PC-9 (cell line): ENCODE results near the gene DENND1A. TPM values are rescaled to one million over a fixed set of nuclear protein-coding genes. Genes with fewer than 3 reads are reported as not detected.

Source experiments
- BruUV-seq: library from RNA; stranded (reverse); fragments of 400-500 nt; replicated peaks from 2 replicates; lab custom pipeline; 2021; lab: Mats Ljungman, UMichigan
- CTCF ChIA-PET: fragments of 300-600 bp; sonication (Branson Sonifier 250); formaldehyde crosslinking; loops from one replicate; lab custom pipeline; 2022; ENCODE audit warnings: antibody characterized with exemption; lab: Charles Lee
- POLR2A ChIA-PET: fragments of 300-600 bp; sonication (Branson Sonifier 250); formaldehyde crosslinking; loops from one replicate; lab custom pipeline; 2022; ENCODE audit warnings: antibody characterized with exemption; ENCODE audit not compliant: unreplicated experiment; lab: Charles Lee
- DNase-seq, 2 experiments: peaks; one replicate each; pipeline versions ENCODE4 v3.0.0 to v3.0.0-alpha.2; 2015 to 2022; ENCODE audit warnings: mixed read lengths in 1 of 2
- H2AFZ ChIP-seq: fragments of 200-600 bp; sonication (generic); 2 replicates; pipeline ENCODE4 v1.8.1; 2017; ENCODE audit warnings: antibody characterized with exemption
- H3F3A ChIP-seq: fragments of 200-600 bp; sonication (generic); 2 replicates; pipeline ENCODE4 v1.8.1; 2017; ENCODE audit warnings: antibody characterized with exemption, mild to moderate bottlenecking, low read depth; ENCODE audit not compliant: insufficient read depth
- H3K27ac ChIP-seq: fragments of 200-600 bp; sonication (generic); 2 replicates; pipeline ENCODE4 v1.6.1; 2016; ENCODE audit warnings: mixed run types
- H3K27me3 ChIP-seq: fragments of 200-600 bp; sonication (generic); 2 replicates; pipeline ENCODE4 v1.6.1; 2016; ENCODE audit warnings: low read depth, mixed run types; ENCODE audit not compliant: insufficient read depth
- H3K36me3 ChIP-seq: fragments of 200-600 bp; sonication (generic); 2 replicates; pipeline ENCODE4 v1.6.1; 2016; ENCODE audit warnings: low read depth, mixed run types
- H3K4me1 ChIP-seq: fragments of 200-600 bp; sonication (generic); replicated peaks from 2 replicates; pipeline ENCODE4 v1.6.1; 2016; ENCODE audit warnings: mixed run types; ENCODE audit not compliant: insufficient read depth
- H3K4me2 ChIP-seq: fragments of 200-600 bp; sonication (generic); 2 replicates; pipeline ENCODE4 v1.6.1; 2017; ENCODE audit warnings: mixed run types
- H3K4me3 ChIP-seq: fragments of 200-600 bp; sonication (generic); 2 replicates; pipeline ENCODE4 v1.6.1; 2016; ENCODE audit warnings: mixed run types
- H3K79me2 ChIP-seq: fragments of 200-600 bp; sonication (generic); 2 replicates; pipeline ENCODE4 v1.6.1; 2017; ENCODE audit warnings: low read depth, mixed run types
- H3K9me2 ChIP-seq: fragments of 200-600 bp; sonication (generic); 2 replicates; pipeline ENCODE4 v1.8.1; 2017; ENCODE audit warnings: mild to moderate bottlenecking; ENCODE audit not compliant: insufficient read depth
- H3K9me3 ChIP-seq: fragments of 200-600 bp; sonication (generic); 2 replicates; pipeline ENCODE4 v1.8.1; 2016; ENCODE audit warnings: low read depth; ENCODE audit not compliant: insufficient read depth
- H4K20me1 ChIP-seq: fragments of 200-600 bp; sonication (generic); 2 replicates; pipeline ENCODE4 v1.8.1; 2017; ENCODE audit not compliant: insufficient read depth
- EZH2 ChIP-seq: fragments of 200-600 bp; sonication (generic); IDR thresholded peaks from 2 replicates; pipeline ENCODE4 v1.8.0; 2017; ENCODE audit warnings: antibody characterized with exemption, low read depth
- intact Hi-C: fragments of 100-400 bp; cut with micrococcal nuclease; formaldehyde crosslinking; loops from one replicate; pipeline ENCODE4 v1.10.0; 2022; ENCODE audit not compliant: unreplicated experiment
- total RNA-seq: library from RNA; stranded (reverse); gene quantifications from 2 replicates; pipeline ENCODE4 v1.2.3, GENCODE V29; 2021
- TF ChIP-seq, protein P1 (sequence below): fragments of 200-600 bp; sonication (generic); conservative IDR thresholded peaks from 2 replicates; pipeline ENCODE4 v1.6.1; 2017; ENCODE audit warnings: mixed run types, antibody characterized with exemption, mild to moderate bottlenecking, moderate library complexity

The DENND1A gene
- total RNA-seq, 1 experiment from 2014 or later, result 37.7 TPM

DNA sequence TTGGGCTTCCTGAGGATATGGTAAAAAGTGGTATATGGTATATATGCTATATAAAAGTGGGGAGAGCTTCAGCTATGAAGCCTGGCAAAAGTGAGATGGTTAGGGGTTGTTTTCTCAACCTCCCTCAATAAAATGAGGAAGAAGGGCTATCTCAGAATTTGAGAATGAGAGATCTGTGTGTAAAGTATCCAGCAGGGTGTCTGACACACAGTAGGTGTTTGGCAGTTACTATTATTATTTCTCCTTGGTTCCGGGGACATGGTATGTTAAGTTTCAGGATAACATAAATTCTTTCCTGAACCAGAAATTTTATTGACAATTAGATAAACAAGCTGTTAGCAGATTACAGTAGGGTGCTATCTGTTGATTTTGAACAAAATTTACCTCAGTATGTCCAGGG, 94.1 kb downstream of the DENND1A start:
- H3F3A ChIP-seq, result no peaks in the 10 kb centered on the region
- no peak overlapping the region for H3K4me3 ChIP-seq
- DNase-seq, result no peak
- intact Hi-C loops, result no loop called here
- ChIA-PET POLR2A (interaction anchor here (0.6 kb wide), 1 partner anchor 49 kb away, joined by 3 read pairs; no protein-coding TSS in a partner anchor), CTCF (no interaction called here)
- H3K79me2 ChIP-seq, result peaks cover 23% of the 10 kb centered on the region; the same call in 1 of the 2 replicates
- no peak overlapping the region for H3K27ac ChIP-seq
- H3K9me3 ChIP-seq, result no peaks in the 10 kb centered on the region; the same call in 1 of the 2 replicates
- no peaks in the 10 kb centered on the region for H3K9me2 ChIP-seq
- no peak for TF ChIP-seq EZH2
- TF ChIP-seq, protein P1, sequence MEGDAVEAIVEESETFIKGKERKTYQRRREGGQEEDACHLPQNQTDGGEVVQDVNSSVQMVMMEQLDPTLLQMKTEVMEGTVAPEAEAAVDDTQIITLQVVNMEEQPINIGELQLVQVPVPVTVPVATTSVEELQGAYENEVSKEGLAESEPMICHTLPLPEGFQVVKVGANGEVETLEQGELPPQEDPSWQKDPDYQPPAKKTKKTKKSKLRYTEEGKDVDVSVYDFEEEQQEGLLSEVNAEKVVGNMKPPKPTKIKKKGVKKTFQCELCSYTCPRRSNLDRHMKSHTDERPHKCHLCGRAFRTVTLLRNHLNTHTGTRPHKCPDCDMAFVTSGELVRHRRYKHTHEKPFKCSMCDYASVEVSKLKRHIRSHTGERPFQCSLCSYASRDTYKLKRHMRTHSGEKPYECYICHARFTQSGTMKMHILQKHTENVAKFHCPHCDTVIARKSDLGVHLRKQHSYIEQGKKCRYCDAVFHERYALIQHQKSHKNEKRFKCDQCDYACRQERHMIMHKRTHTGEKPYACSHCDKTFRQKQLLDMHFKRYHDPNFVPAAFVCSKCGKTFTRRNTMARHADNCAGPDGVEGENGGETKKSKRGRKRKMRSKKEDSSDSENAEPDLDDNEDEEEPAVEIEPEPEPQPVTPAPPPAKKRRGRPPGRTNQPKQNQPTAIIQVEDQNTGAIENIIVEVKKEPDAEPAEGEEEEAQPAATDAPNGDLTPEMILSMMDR, result no peak
- no peak overlapping the region for H3K4me2 ChIP-seq
- no peaks in the 10 kb centered on the region for H3K4me1 ChIP-seq
- no peak overlapping the region for H2AFZ ChIP-seq
- no peaks in the 10 kb centered on the region for H3K36me3 ChIP-seq
- H4K20me1 ChIP-seq, result no peaks in the 10 kb centered on the region
- no peaks in the 10 kb centered on the region for H3K27me3 ChIP-seq
- BruUV-seq, result no TSS peak

DNA sequence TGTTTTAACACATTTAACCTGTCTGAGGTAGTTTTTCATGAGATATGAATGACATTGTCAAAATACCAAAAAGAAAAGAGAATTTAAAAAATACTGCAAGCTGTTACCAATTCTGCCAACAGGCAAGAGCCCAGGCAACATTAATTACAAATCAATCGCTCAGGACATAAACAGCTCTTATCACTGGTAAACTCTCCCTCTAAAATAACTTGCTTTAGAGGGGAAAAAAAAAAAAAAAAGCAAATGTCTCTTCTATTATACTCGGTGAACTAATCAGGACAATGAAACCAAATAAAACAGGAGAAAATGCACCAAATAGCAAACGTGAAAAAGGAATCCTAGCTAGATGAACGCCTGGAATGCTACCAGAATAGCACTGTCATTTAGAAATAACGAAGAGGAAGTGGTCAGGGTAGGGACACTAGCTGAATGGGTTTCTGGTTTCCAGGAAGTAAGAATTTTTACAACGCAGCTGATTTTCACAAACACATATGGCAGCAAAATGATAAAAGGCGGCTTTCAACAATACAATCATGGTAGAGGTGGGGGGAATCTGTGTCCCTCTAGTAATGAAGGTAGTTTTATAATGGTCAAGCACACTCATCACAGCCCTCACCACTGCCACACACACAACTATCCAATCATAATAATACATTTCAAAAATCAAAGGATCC, 94.9 kb downstream of the DENND1A start:
- H3K4me2 ChIP-seq, result no peak overlapping the region
- no peak overlapping the region for H3K4me3 ChIP-seq
- no peak for DNase-seq
- ChIA-PET POLR2A (no interaction called here), CTCF (interaction anchor here (0.6 kb wide), 1 partner anchor 271 kb away, joined by 3 read pairs; no protein-coding TSS in a partner anchor)
- peaks cover 23% of the 10 kb centered on the region; the same call in 1 of the 2 replicates for H3K79me2 ChIP-seq
- no peaks in the 10 kb centered on the region for H3K27me3 ChIP-seq
- no peaks in the 10 kb centered on the region for H3K4me1 ChIP-seq
- H3K27ac ChIP-seq, result no peak overlapping the region
- peaks cover 2% of the 10 kb centered on the region; the same call in 1 of the 2 replicates for H3K9me3 ChIP-seq
- TF ChIP-seq, protein P1, result no peak
- TF ChIP-seq EZH2, result no peak
- no peaks in the 10 kb centered on the region for H3K9me2 ChIP-seq
- H3F3A ChIP-seq, result no peaks in the 10 kb centered on the region
- no TSS peak for BruUV-seq
- no peaks in the 10 kb centered on the region for H4K20me1 ChIP-seq
- H3K36me3 ChIP-seq, result 0 out of 2 replicates have a peak, but pooled peaks cover 2% of the 10 kb centered on the region
- no peak overlapping the region for H2AFZ ChIP-seq
- intact Hi-C loops, result no loop called here

DNA sequence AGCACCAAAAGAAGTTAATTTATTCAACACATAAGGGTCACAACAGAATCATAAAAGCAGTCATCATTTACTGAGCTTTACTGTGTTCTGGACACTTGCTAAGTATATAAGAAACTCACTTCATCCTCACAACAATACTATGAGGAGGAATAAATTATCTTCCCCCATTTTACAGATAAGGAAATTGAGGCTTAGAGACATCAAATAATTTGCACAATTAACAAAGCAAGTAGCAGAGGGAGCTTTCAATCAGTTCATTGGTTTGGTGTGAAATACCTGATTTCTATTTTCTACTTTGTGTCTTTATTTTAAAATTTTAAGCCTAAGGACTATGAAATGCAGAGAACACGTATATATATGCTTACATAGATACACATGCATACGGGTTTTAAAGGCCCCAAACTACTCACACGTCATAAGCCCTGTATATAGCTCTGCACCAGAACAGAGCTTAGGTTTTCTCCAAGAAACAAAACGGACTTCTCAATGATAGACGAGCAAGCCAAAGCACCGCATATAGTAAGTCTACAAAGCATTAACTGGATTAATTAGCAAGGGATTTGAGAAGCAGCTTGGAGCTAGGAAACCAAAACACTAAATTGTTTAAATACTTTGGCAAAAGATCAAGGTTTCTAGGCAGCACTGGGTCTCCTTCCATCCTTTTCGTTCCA, 95.6 kb downstream of the DENND1A start:
- intact Hi-C loops, result no loop called here
- no peak overlapping the region for H3K27ac ChIP-seq
- no peak for DNase-seq
- no peak overlapping the region for H2AFZ ChIP-seq
- ChIA-PET CTCF (interaction anchor here (0.6 kb wide), 1 partner anchor 271 kb away, joined by 3 read pairs; no protein-coding TSS in a partner anchor), POLR2A (no interaction called here)
- TF ChIP-seq, protein P1, result no peak
- TF ChIP-seq EZH2, result no peak
- no peaks in the 10 kb centered on the region for H3F3A ChIP-seq
- no peaks in the 10 kb centered on the region for H3K9me2 ChIP-seq
- H3K79me2 ChIP-seq, result peaks cover 23% of the 10 kb centered on the region; the same call in 1 of the 2 replicates
- H3K36me3 ChIP-seq, result 0 out of 2 replicates have a peak, but pooled peaks cover 9% of the 10 kb centered on the region
- H3K4me1 ChIP-seq, result no peaks in the 10 kb centered on the region
- no peak overlapping the region for H3K4me2 ChIP-seq
- peaks cover 7% of the 10 kb centered on the region; the same call in 1 of the 2 replicates for H3K9me3 ChIP-seq
- no peaks in the 10 kb centered on the region for H4K20me1 ChIP-seq
- no peaks in the 10 kb centered on the region for H3K27me3 ChIP-seq
- BruUV-seq, result no TSS peak
- no peak overlapping the region for H3K4me3 ChIP-seq
